SU-DHL-6 (cell line): Measurements from ENCODE around the gene DLK1.

Source experiments
- EZH2phosphoT487 ChIP-seq: fragments of 200-600 bp; sonication (generic), shearing (Covaris generic); conservative IDR thresholded peaks from 2 replicates; pipeline ENCODE4 v1.6.1; 2018; ENCODE audit warnings: mild to moderate bottlenecking, antibody characterized with exemption, low read length, moderate library complexity, mixed read lengths
- TF ChIP-seq, protein P1 (sequence below): fragments of 200-600 bp; sonication (generic); IDR thresholded peaks from one replicate; pipeline ENCODE4 v1.5.1; 2017; ENCODE audit warnings: antibody characterized with exemption, mild to moderate bottlenecking, low read length, moderate library complexity; ENCODE audit not compliant: insufficient read depth, poor library complexity, severe bottlenecking

DNA sequence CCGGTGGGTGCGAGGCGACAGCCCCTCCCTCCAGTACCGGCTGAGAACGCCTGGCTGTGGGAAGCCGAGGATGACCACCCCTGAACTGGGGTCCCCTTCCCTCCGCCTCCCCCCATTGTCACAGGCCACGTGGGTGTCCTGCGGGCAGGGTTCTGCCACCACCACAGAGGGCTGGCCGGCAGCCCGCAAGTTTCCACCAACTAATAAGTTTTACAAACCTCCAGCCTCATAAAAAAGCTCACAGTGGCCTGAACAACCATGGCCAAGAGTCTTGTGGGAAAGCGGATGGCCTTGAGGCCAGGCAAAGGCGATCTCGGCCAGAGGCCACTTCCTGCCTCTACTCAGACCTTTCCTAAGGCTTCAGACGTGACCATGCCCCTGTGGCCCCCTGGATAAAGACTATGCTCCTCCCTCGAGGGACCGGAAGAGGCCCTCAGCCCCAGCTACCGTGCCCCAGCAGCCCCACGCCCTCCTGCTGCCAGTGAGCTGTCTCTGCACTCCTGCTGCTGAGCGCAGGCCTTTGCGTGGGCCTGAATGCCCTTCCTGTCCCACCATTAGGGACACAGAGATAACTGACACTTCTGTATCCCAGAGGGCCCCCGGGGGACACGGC, 46.1 kb upstream of the DLK1 start:
- TF ChIP-seq, protein P1, sequence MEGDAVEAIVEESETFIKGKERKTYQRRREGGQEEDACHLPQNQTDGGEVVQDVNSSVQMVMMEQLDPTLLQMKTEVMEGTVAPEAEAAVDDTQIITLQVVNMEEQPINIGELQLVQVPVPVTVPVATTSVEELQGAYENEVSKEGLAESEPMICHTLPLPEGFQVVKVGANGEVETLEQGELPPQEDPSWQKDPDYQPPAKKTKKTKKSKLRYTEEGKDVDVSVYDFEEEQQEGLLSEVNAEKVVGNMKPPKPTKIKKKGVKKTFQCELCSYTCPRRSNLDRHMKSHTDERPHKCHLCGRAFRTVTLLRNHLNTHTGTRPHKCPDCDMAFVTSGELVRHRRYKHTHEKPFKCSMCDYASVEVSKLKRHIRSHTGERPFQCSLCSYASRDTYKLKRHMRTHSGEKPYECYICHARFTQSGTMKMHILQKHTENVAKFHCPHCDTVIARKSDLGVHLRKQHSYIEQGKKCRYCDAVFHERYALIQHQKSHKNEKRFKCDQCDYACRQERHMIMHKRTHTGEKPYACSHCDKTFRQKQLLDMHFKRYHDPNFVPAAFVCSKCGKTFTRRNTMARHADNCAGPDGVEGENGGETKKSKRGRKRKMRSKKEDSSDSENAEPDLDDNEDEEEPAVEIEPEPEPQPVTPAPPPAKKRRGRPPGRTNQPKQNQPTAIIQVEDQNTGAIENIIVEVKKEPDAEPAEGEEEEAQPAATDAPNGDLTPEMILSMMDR: no peak
- no peak for TF ChIP-seq EZH2phosphoT487
